ENCODE data around the gene TNFRSF8.

DNA sequence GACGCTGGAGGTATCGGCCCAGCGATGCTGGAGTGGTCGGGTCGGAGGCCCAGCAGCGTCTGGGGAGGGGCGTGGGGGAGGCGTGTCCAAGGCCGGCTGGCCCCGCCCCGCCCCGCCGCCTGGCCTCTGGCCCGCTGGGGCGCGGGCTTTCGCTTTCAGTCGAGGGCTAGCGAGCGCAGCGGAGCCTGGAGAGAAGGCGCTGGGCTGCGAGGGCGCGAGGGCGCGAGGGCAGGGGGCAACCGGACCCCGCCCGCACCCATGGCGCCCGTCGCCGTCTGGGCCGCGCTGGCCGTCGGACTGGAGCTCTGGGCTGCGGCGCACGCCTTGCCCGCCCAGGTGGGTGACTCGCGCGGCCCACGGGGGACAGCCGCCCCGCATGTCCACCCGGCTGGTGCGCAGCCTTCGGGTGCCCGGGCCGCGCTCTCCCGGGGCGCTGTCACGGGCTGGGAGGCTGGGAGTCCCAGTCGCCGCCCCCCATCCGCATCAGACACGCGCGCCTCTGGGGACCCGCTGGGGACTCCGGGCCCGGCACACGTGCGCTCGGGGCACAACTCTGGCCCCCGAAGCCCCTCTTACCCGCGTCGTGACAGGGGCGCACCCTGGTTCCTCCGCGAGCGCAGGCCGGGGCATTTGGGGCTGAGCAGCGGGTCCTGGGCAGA, 103.9 kb downstream of the TNFRSF8 start, which contains the start of gene TNFRSF1B:
- TF ChIP-seq, protein P1, sequence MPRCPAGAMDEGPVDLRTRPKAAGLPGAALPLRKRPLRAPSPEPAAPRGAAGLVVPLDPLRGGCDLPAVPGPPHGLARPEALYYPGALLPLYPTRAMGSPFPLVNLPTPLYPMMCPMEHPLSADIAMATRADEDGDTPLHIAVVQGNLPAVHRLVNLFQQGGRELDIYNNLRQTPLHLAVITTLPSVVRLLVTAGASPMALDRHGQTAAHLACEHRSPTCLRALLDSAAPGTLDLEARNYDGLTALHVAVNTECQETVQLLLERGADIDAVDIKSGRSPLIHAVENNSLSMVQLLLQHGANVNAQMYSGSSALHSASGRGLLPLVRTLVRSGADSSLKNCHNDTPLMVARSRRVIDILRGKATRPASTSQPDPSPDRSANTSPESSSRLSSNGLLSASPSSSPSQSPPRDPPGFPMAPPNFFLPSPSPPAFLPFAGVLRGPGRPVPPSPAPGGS (IDR thresholded peaks at IDR 0.05), result no peak
- TF ChIP-seq MYC (IDR thresholded peaks at IDR 0.05; ENCODE audit: borderline replicate concordance, low read length) (no peak), EP300 (IDR thresholded peaks at IDR 0.05) (no peak), CHD2 (IDR thresholded peaks at IDR 0.05; ENCODE audit: low read length, partially characterized antibody) (no peak), HDAC2 (IDR thresholded peaks at IDR 0.05) (no peak), CEBPB (IDR thresholded peaks at IDR 0.05) (no peak), POLR2AphosphoS2 (conservative IDR thresholded peaks at IDR 0.05; ENCODE audit: low read length) (no peak), RAD21 (conservative IDR thresholded peaks at IDR 0.05 in 1 of 2, IDR thresholded peaks at IDR 0.05 in 1 of 2) (no peak)
- TF ChIP-seq, protein P2, sequence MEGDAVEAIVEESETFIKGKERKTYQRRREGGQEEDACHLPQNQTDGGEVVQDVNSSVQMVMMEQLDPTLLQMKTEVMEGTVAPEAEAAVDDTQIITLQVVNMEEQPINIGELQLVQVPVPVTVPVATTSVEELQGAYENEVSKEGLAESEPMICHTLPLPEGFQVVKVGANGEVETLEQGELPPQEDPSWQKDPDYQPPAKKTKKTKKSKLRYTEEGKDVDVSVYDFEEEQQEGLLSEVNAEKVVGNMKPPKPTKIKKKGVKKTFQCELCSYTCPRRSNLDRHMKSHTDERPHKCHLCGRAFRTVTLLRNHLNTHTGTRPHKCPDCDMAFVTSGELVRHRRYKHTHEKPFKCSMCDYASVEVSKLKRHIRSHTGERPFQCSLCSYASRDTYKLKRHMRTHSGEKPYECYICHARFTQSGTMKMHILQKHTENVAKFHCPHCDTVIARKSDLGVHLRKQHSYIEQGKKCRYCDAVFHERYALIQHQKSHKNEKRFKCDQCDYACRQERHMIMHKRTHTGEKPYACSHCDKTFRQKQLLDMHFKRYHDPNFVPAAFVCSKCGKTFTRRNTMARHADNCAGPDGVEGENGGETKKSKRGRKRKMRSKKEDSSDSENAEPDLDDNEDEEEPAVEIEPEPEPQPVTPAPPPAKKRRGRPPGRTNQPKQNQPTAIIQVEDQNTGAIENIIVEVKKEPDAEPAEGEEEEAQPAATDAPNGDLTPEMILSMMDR (IDR thresholded peaks at IDR 0.05), result no peak

Measured in A549 (cell line).